NT2/D1 (cell line): Measurements from ENCODE around the gene ST6GAL2.

Experiments
- DNase-seq: peaks from one replicate; pipeline ENCODE4 v3.0.0-alpha.2; 2011; ENCODE audit warnings: low read depth, low spot score
- H3K27me3 ChIP-seq: 2 replicates; pipeline ENCODE4 v1.6.0; 2011; ENCODE audit warnings: mild to moderate bottlenecking; ENCODE audit not compliant: insufficient read length, insufficient read depth
- H3K36me3 ChIP-seq: 2 replicates; pipeline ENCODE4 v1.6.1; 2011; ENCODE audit warnings: mild to moderate bottlenecking, low read length, mixed read lengths; ENCODE audit not compliant: insufficient read depth, insufficient read length
- H3K4me1 ChIP-seq: 2 replicates; pipeline ENCODE4 v1.5.1; 2011; ENCODE audit not compliant: insufficient read depth, insufficient read length
- H3K4me3 ChIP-seq: 2 replicates; pipeline ENCODE4 v1.5.1; 2011; ENCODE audit warnings: low read depth; ENCODE audit not compliant: insufficient read length
- H3K9ac ChIP-seq: 2 replicates; pipeline ENCODE4 v1.6.0; 2011; ENCODE audit warnings: low read depth; ENCODE audit not compliant: insufficient read length
- H3K9me3 ChIP-seq: 2 replicates; pipeline ENCODE4 v1.5.1; 2011; ENCODE audit warnings: mild to moderate bottlenecking, low read length; ENCODE audit not compliant: insufficient read depth
- SUZ12 ChIP-seq: IDR thresholded peaks from 2 replicates; pipeline ENCODE4 v1.6.1; 2011; ENCODE audit not compliant: insufficient read length, insufficient read depth; ENCODE audit errors: extremely low read depth
- YY1 ChIP-seq: IDR thresholded peaks from 2 replicates; pipeline ENCODE4 v1.6.1; 2011; ENCODE audit not compliant: insufficient read length, insufficient read depth
- ZNF274 ChIP-seq: IDR thresholded peaks from 2 replicates; pipeline ENCODE4 v1.6.1; 2011; ENCODE audit warnings: mild to moderate bottlenecking, low read depth, low read length

ST6GAL2 gene

DNA sequence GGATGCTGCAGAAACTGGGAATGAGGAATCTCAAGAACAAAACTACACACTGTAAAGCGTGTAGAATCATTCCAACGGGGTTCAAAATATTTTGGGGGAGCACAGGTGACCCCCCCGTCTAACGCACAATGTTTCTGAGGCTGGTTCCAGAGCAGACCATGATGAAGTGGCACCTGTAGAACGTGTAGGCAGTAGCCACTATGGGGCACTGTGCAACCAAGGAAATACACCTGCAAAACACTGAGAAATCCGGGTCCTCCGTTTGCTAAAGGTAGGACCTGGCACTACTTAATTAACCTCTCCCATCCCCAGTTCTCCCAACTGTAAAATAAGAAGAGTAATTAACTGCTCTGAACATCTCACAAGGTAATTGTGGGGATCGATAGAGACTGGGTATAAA is 22.6 kb downstream of the ST6GAL2 start:
- Histone ChIP-seq H3K4me3 (no peak overlapping the region), H3K4me1 (no peaks in the 10 kb centered on the region), H3K27me3 (no peaks in the 10 kb centered on the region), H3K36me3 (no peaks in the 10 kb centered on the region), H3K9me3 (peaks cover 8% of the 10 kb centered on the region; the same call in 1 of the 2 replicates), H3K9ac (no peak overlapping the region)
- no peak for TF ChIP-seq ZNF274
- DNase-seq, result no peak

GRCh38 chr2:106859498-106859897 is 26.5 kb downstream of the ST6GAL2 start:
- no peaks in the 10 kb centered on the region for H3K36me3 ChIP-seq
- no peak overlapping the region for H3K4me3 ChIP-seq
- TF ChIP-seq SUZ12 (no peak), YY1 (no peak), ZNF274 (no peak)
- H3K27me3 ChIP-seq, result no peaks in the 10 kb centered on the region
- H3K9me3 ChIP-seq, result peaks cover 8% of the 10 kb centered on the region; the same call in 1 of the 2 replicates
- H3K9ac ChIP-seq, result no peak overlapping the region
- no peak for DNase-seq
- H3K4me1 ChIP-seq, result no peaks in the 10 kb centered on the region

- H3K9me3 ChIP-seq, result peaks cover 8% of the 10 kb centered on the region; the same call in 1 of the 2 replicates
- H3K27me3 ChIP-seq, result no peaks in the 10 kb centered on the region
- no peak for DNase-seq
- no peaks in the 10 kb centered on the region for H3K36me3 ChIP-seq
- H3K9ac ChIP-seq, result no peak overlapping the region
- H3K4me3 ChIP-seq, result no peak overlapping the region
- TF ChIP-seq YY1 (no peak), SUZ12 (no peak), ZNF274 (no peak)
- no peaks in the 10 kb centered on the region for H3K4me1 ChIP-seq
These were observed 27.2 kb downstream of the ST6GAL2 start for GRCh38 chr2:106858810-106859209.

GRCh38 chr2:106857882-106858478 is 28.0 kb downstream of the ST6GAL2 start:
- Histone ChIP-seq H3K36me3 (no peaks in the 10 kb centered on the region), H3K27me3 (no peaks in the 10 kb centered on the region), H3K4me3 (no peak overlapping the region), H3K9ac (no peak overlapping the region), H3K4me1 (no peaks in the 10 kb centered on the region), H3K9me3 (peaks cover 8% of the 10 kb centered on the region; the same call in 1 of the 2 replicates)
- TF ChIP-seq YY1, result no peak
- TF ChIP-seq ZNF274, result no peak
- TF ChIP-seq SUZ12, result no peak
- no peak for DNase-seq

DNA sequence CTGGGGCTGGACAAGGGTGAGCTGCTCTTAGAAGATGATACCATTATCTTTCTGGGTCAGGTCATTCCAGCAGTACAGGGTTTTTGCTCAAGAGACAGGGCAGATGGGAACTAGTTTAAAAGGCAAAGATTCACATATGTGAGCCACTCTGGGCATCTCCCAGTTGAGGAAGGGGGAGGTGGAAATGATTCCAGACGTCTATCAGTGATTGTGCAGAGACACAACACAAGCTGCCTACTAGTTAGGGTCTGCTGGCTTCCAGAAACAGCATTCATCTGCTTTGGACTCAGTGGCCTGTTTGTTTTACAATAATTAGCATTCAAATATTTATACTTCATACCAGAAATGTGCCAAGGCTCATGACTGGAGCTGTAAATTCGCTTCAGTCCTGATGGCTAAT is 32.3 kb downstream of the ST6GAL2 start:
- TF ChIP-seq YY1 (no peak), SUZ12 (no peak), ZNF274 (no peak)
- Histone ChIP-seq H3K9ac (no peak overlapping the region), H3K4me1 (peaks cover 4% of the 10 kb centered on the region), H3K36me3 (no peaks in the 10 kb centered on the region), H3K9me3 (no peaks in the 10 kb centered on the region), H3K4me3 (no peak overlapping the region), H3K27me3 (no peaks in the 10 kb centered on the region)
- no peak for DNase-seq

DNA sequence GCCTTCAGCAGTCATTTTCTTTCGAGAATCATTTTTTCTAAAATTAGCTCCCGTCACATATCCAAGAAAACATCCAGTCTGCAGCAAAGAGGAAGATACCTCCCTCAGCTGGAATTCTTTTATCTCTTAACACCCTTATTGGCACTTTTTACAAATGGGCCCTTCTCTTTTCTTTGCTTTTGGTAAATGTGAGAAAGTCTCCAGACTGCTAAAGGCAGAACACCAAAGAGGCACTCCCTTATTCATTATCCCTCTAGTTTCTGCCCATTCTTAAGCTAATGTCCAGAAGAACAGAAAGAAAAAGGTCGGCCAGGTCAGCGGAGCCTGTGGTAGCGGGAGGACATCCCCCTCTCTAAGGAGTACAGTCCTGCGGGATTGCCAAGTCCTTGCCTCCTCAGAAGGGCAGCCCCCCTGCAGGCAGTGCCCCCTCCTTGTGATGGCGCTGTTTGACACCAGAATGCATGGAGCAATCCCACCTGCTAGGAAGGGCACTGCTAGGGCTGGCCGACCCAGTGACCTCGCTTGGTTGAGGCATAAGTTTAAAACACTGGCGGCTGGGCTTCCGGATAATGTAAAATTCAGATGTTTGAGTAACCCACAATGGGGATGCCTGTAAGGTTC is 34.0 kb downstream of the ST6GAL2 start:
- TF ChIP-seq ZNF274, result no peak
- no peak for TF ChIP-seq SUZ12
- no peak for TF ChIP-seq YY1
- Histone ChIP-seq H3K9ac (no peak overlapping the region), H3K9me3 (no peaks in the 10 kb centered on the region), H3K36me3 (no peaks in the 10 kb centered on the region), H3K27me3 (no peaks in the 10 kb centered on the region), H3K4me1 (peaks cover 4% of the 10 kb centered on the region), H3K4me3 (no peak overlapping the region)
- DNase-seq, result peak; percentile 76

DNA sequence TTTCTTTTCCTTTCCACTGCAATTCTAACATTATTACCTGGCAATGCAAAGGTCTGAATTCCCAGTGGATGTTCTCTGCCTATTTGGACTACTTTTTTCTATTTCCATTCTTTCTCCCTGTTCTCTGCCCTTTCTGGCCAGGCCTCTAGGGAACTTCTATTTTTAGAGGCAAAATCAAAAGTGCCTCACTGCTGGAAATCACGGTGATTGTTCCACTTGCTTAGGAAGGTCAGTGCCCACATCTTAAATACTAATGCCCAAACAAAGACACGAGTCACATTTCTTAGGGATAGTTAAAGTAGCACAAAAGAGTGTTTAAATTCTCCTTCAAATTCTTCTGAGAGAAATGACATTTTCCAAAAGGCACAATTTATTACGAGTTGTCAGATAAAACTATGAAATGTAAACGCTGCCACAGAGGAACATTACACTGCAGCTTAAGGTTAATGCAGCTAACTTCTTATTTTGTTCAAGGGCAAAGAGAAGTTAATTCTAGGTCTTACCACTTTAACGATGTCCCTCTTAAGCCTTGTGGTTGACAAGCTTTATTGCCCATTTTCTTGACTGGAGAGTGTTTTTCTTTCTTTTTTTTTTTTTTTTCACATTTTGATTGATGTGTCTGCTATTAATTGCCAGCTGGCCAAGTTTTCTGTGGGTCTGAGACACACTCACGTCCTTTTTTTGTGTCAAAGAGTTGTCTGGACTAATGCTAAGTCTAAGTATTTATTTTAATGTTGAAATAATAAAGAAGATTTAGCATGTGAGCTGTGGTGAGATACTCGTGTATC is 34.7 kb downstream of the ST6GAL2 start:
- Histone ChIP-seq H3K4me1 (peaks cover 4% of the 10 kb centered on the region), H3K36me3 (no peaks in the 10 kb centered on the region), H3K4me3 (no peak overlapping the region), H3K9me3 (no peaks in the 10 kb centered on the region), H3K27me3 (no peaks in the 10 kb centered on the region), H3K9ac (no peak overlapping the region)
- no peak for TF ChIP-seq SUZ12
- no peak for TF ChIP-seq ZNF274
- no peak for TF ChIP-seq YY1
- DNase-seq, result no peak
